GM21737 (cell line): ENCODE data around the gene GNAI1.

Source experiments
- ATAC-seq: cut with Tn5 transposase; IDR thresholded peaks from one replicate; pipeline ENCODE4 v1.9.1; 2021; ENCODE audit warnings: mild to moderate bottlenecking, moderate library complexity; ENCODE audit not compliant: unreplicated experiment

The GNAI1 gene

GRCh38 chr7:80204919-80205318, 70.3 kb downstream of the GNAI1 start:
- ATAC-seq: no peak

- no peak for ATAC-seq
Observed at GRCh38 chr7:80206763-80207162, 72.1 kb downstream of the GNAI1 start.

GRCh38 chr7:80207501-80207900, 72.9 kb downstream of the GNAI1 start:
- no peak for ATAC-seq

GRCh38 chr7:80208700-80209099, 74.1 kb downstream of the GNAI1 start:
- ATAC-seq: no peak

- no peak for ATAC-seq
Observed at GRCh38 chr7:80210400-80210799, 75.8 kb downstream of the GNAI1 start.

GRCh38 chr7:80213814-80214213, 79.2 kb downstream of the GNAI1 start:
- ATAC-seq: no peak

GRCh38 chr7:80215734-80216133, 81.1 kb downstream of the GNAI1 start:
- no peak for ATAC-seq

GRCh38 chr7:80216996-80217842, 82.6 kb downstream of the GNAI1 start:
- ATAC-seq: no peak

GRCh38 chr7:80218723-80219122, 84.1 kb downstream of the GNAI1 start:
- ATAC-seq: no peak

- no peak for ATAC-seq
Observed at GRCh38 chr7:80220022-80220634, 85.5 kb downstream of the GNAI1 start.

- no peak for ATAC-seq
Observed at GRCh38 chr7:80224415-80224814, 89.8 kb downstream of the GNAI1 start.

GRCh38 chr7:80225361-80225760, 90.7 kb downstream of the GNAI1 start:
- no peak for ATAC-seq

GRCh38 chr7:80226629-80227028, 92.0 kb downstream of the GNAI1 start:
- ATAC-seq: no peak

- ATAC-seq: no peak
Observed at GRCh38 chr7:80230327-80230726, 95.7 kb downstream of the GNAI1 start.

- ATAC-seq: no peak
Observed at GRCh38 chr7:80231707-80232106, 97.1 kb downstream of the GNAI1 start.

- no peak for ATAC-seq
Observed at GRCh38 chr7:80232979-80233724, 98.5 kb downstream of the GNAI1 start.

GRCh38 chr7:80235334-80235733, 100.7 kb downstream of the GNAI1 start:
- no peak for ATAC-seq

- ATAC-seq: no peak
Observed at GRCh38 chr7:80236681-80237080, 102.0 kb downstream of the GNAI1 start.

GRCh38 chr7:80240265-80241025, 105.8 kb downstream of the GNAI1 start:
- no peak for ATAC-seq

GRCh38 chr7:80241671-80242070, 107.0 kb downstream of the GNAI1 start:
- ATAC-seq: no peak

- ATAC-seq: no peak
Observed at GRCh38 chr7:80243425-80243824, 108.8 kb downstream of the GNAI1 start.
